Omental fat pad (tissue), 4 donors: ENCODE results near the gene ALKAL2. TPM values are rescaled to one million over a fixed set of nuclear protein-coding genes. Genes with fewer than 3 reads are reported as not detected.

Experiments
- ATAC-seq: fragments of 150-250 bp; one replicate; pipeline ENCODE4 v1.9.1; 2016; ENCODE audit warnings: mild to moderate bottlenecking, moderate library complexity; ENCODE audit not compliant: low FRiP score
- DNase-seq: peaks from one replicate; pipeline ENCODE4 v3.0.0-alpha.2; 2019; ENCODE audit warnings: low spot score
- total RNA-seq, 4 donors: library from RNA; depleted of rRNA; stranded (reverse); fragments of >200 nt; gene quantifications; one replicate each; pipeline ENCODE4 v1.1.0, GENCODE V29; 2016
- TF ChIP-seq, protein P1 (sequence below), 3 donors: fragments of 450-650 bp; IDR thresholded peaks; one replicate each; pipeline ENCODE4 v1.5.1; 2016 to 2017; ENCODE audit warnings: antibody characterized with exemption in 3 of 3, mild to moderate bottlenecking in 3 of 3, moderate library complexity in 2 of 3

ALKAL2 gene
- total RNA-seq, 4 donors from 2014 or later: 4.8 to 45.6 (median 17.0) TPM

DNA sequence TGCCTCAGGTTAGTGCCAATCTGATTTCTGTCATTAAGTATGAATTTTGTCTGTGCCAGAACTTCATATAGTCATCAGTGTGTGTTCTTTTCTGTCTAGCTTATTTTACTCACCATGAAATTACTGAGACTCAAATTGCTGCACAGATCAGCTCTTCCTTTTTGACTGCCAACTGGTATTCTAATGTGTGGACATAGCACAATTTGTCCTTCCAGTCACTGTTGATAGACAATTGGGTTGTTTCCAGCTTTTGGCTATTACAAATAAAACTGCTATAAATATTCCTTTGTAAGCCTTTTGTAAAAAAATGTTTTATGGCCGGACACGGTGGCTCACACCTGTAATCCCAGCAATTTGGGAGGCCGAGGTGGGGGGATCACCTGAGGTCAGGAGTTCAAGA lies 31.8 kb downstream of the ALKAL2 start:
- DNase-seq (no peak), ATAC-seq (no peak)
- TF ChIP-seq, protein P1, sequence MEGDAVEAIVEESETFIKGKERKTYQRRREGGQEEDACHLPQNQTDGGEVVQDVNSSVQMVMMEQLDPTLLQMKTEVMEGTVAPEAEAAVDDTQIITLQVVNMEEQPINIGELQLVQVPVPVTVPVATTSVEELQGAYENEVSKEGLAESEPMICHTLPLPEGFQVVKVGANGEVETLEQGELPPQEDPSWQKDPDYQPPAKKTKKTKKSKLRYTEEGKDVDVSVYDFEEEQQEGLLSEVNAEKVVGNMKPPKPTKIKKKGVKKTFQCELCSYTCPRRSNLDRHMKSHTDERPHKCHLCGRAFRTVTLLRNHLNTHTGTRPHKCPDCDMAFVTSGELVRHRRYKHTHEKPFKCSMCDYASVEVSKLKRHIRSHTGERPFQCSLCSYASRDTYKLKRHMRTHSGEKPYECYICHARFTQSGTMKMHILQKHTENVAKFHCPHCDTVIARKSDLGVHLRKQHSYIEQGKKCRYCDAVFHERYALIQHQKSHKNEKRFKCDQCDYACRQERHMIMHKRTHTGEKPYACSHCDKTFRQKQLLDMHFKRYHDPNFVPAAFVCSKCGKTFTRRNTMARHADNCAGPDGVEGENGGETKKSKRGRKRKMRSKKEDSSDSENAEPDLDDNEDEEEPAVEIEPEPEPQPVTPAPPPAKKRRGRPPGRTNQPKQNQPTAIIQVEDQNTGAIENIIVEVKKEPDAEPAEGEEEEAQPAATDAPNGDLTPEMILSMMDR (IDR thresholded peaks at IDR 0.05): no peak

DNA sequence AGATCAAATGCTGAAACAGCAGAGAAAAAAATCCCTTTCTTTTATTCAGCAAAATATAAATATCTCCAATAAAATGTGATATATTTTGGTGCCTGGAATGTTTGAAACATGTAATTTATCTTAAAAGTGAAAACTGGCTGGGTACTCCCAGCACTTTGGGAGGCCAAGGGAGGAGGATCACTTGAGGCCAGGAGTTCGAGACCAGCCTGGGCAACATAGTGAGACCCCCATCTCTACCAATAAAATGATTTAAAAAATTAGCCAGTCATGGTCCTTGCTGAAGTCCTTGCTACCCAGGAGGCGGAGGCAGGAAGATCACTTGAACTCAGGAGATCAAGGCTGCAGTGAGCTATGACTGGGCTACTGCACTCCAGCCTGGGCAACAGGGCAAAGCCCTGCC lies 32.7 kb downstream of the ALKAL2 start:
- DNase-seq (no peak), ATAC-seq (no peak)
- TF ChIP-seq, protein P1 (IDR thresholded peaks at IDR 0.05): no peak

DNA sequence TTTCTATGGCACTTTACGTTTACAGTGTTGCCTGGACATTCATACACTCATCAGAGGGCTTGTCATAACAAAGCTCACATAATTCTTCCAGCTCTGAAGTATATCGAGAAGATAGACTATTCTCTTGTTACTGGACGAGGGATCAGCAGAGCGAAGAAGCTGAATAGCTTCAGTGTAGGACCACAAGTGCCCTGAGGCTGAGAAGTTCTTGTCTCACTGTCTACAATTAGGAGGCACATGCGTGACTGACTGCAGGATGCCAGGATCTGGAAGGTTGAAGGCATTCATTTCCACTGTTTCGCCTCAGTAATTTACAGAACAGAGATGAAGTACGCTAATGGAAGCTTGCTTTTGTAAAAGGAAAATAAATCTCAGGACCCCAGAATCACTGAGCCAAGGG lies 33.6 kb downstream of the ALKAL2 start:
- no peak for DNase-seq
- TF ChIP-seq, protein P1 (IDR thresholded peaks at IDR 0.05): no peak
- ATAC-seq: no peak

DNA sequence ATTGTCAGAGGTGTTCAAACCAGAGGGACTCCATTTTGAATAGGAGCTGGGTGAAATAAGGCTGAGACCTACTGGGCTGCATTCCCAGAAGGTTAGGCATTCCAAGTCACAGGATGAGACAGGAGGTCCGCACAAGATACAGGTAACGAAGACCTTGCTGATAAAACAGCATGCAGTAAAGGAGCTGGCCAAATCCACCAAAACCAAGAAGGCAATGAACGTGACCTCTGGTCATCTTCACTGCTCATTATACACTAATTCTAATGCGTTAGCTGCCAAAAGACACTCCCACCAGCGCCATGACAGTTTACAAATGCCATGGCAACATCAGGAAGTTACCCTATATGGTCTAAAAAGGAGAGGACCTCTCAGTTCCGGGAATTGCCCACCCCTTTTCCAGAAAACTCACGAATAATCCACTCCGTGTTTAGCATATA lies 34.7 kb downstream of the ALKAL2 start:
- no peak for DNase-seq
- no peak for ATAC-seq
- TF ChIP-seq, protein P1 (IDR thresholded peaks at IDR 0.05): no peak

DNA sequence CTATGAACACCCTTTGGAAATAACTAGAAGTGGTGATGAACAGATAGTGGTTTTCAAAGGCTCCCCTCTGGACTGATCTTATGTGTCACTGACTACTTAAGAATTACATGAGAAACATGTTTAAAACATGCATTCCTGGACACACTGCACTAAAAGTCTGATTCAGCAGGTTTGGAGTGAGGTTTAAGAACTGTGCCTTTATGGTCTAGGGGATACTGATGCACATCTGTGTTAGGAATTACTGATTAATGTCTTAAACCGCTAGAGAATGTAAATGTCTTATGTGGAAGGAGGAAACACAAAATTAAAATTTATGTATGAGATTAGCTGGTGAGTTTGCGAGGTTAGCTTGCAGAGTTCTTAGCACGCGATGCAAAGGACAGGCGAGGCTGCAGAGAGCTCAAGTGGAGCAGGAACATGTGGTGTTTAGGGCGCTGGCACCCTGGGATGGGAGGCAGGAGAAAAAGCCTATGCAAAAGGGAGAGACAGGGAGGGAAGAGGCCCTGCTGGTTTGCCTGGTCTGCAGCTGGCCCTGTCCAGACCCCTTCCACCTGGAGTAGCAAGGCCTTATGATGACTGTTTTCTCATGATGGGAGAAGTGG lies 35.8 kb downstream of the ALKAL2 start:
- ATAC-seq (no peak), DNase-seq (no peak)
- TF ChIP-seq, protein P1 (IDR thresholded peaks at IDR 0.05): no peak

DNA sequence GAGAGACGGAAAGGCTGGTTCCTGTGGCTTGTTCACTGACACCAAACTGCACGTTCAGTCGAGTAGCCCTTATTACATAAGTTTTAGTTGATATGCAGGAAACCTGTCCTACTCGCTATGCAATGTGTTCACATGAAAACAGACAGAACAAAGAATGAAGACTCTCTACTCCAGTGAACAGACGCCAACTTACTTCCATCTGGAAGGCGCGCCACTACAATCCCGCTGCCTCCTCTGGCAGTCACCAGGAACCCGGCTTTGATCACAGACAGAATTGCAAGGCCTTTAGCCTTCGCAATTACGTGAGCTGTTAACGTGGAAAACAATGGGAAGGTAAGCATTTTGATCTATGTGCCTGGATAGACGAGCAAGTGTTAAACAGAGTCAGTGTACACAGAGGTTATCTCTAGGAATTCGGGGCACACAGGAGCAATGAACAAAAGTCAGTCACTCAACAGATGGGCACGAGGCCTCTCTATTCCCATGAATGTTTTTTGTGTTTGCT lies 38.3 kb downstream of the ALKAL2 start:
- TF ChIP-seq, protein P1 (IDR thresholded peaks at IDR 0.05): no peak
- no peak for DNase-seq
- no peak for ATAC-seq

DNA sequence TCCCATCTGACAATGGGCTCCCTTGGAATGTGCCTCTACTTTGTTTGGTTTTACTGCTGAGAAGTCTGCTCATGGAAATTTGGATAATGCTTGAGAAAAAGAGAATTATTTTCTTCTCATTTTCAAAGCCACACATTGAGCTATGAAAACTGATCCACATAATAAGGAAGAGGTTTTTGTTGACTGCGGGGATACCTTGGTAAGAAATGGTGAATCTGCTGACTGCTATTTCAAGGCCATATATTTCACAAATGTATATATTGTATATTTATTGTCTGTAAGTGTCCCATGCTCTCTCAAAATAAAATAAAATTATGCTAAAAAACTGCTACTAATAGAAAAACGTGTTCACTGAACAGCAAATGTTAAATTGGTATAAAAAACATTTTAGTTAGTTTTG lies 39.2 kb downstream of the ALKAL2 start:
- ATAC-seq (no peak), DNase-seq (no peak)
- TF ChIP-seq, protein P1 (IDR thresholded peaks at IDR 0.05): no peak
